ENCODE data around the gene OTOGL. TPM values are rescaled to one million over a fixed set of nuclear protein-coding genes. Genes with fewer than 3 reads are reported as not detected.

The OTOGL gene
- total and polyA plus RNA-seq, 7 donors, result 0.03 to 0.30 (median 0.07) TPM; not detected in 2

DNA sequence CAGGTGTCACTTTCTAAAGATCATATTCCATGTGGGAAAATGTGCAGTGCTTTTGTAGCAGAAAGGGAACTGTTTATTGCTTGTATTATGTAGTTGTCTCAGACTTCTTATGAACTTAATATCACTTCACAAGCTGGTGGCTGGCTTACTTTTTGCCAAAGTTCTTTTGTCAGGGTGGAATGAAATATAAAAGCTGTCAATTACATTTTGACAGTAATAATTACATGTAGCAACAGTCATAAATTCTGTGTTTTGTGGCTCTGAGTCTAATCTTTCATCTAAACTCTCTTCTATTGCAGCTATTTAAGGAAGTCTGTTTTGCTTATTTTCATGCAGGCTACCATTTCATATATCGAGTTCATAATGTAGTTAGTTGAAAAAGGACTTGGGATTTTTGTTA is 106.6 kb downstream of the OTOGL start:
- no peaks in the 10 kb centered on the region for H3K9me3 ChIP-seq
- 6 to 32% (median 23%) methylated on average over 1 of the region's 1 CpG for WGBS, 3 donors
- intact Hi-C loops (cut with DNase I), result no loop called here

DNA sequence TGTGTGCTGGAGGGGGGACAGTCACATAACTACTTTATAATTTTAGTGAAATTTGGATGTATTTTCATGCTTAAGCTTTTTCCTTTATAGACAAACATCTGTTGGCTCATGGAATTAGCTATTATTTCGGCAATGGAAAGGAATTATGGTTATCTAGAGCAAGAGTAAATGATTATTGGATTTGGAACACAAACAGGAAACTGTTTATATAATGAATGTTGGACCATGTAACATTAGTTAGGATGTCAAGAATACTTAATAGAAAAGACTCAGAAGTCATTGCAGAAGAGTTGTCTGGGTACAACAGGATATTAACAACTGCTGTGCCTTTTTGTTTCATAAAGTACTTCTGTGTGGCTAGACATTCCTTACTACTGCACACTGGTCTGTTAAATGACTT is 108.7 kb downstream of the OTOGL start:
- H3K4me1 ChIP-seq, result no peaks in the 10 kb centered on the region
- no peaks in the 10 kb centered on the region for H3K36me3 ChIP-seq (ENCODE audit: insufficient read depth in 1 of 2, low read depth in 1 of 2)
- ATAC-seq (no peak), DNase-seq (no peak)
- no peaks in the 10 kb centered on the region for H3K27me3 ChIP-seq (ENCODE audit: insufficient read depth in 3 of 3, low read length in 2 of 3)
- WGBS, 3 donors, result 40 to 62% (median 54%) methylated on average over 1 of the region's 1 CpG
- intact Hi-C loops (cut with DNase I), result no loop called here
- no peak overlapping the region for H3K4me3 ChIP-seq
- TF ChIP-seq, protein P1, sequence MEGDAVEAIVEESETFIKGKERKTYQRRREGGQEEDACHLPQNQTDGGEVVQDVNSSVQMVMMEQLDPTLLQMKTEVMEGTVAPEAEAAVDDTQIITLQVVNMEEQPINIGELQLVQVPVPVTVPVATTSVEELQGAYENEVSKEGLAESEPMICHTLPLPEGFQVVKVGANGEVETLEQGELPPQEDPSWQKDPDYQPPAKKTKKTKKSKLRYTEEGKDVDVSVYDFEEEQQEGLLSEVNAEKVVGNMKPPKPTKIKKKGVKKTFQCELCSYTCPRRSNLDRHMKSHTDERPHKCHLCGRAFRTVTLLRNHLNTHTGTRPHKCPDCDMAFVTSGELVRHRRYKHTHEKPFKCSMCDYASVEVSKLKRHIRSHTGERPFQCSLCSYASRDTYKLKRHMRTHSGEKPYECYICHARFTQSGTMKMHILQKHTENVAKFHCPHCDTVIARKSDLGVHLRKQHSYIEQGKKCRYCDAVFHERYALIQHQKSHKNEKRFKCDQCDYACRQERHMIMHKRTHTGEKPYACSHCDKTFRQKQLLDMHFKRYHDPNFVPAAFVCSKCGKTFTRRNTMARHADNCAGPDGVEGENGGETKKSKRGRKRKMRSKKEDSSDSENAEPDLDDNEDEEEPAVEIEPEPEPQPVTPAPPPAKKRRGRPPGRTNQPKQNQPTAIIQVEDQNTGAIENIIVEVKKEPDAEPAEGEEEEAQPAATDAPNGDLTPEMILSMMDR (IDR thresholded peaks at IDR 0.05), result no peak
- H3K27ac ChIP-seq, result no peak overlapping the region
- no peaks in the 10 kb centered on the region for H3K9me3 ChIP-seq

More for the DNA sequence above, 106.6 kb downstream of the OTOGL start:
- H3K36me3 ChIP-seq (ENCODE audit: insufficient read depth in 1 of 2, low read depth in 1 of 2), result no peaks in the 10 kb centered on the region
- ATAC-seq (no peak), DNase-seq (no peak)
- no peak overlapping the region for H3K27ac ChIP-seq
- TF ChIP-seq, protein P1 (IDR thresholded peaks at IDR 0.05), result no peak
- no peaks in the 10 kb centered on the region for H3K4me1 ChIP-seq
- no peaks in the 10 kb centered on the region for H3K27me3 ChIP-seq (ENCODE audit: insufficient read depth in 3 of 3, low read length in 2 of 3)
- no peak overlapping the region for H3K4me3 ChIP-seq

DNA sequence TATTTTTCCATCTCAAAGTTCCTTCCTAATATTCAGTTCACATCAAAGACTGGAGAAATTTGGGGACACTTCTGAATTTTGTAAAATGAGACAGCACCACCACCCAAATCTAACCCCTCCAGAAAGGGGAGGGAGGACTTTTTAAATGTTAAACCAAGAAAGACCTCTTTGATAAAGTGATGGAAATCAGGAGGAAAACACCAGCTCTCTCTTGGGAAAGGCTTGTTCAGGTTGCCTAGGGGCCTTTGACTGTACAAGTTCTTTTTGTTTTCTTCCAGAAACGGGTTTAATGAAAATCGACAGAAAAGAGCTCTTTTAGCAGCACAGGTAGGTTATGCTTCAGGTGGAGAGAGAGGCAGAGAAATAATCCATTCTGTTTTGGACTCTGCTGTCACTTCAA is 112.3 kb downstream of the OTOGL start:
- DNase-seq (no peak), ATAC-seq (no peak)
- intact Hi-C loops (cut with DNase I), result no loop called here
- Histone ChIP-seq H3K4me1 (no peaks in the 10 kb centered on the region), H3K27ac (no peak overlapping the region), H3K27me3 (ENCODE audit: insufficient read depth in 3 of 3, low read length in 2 of 3) (no peaks in the 10 kb centered on the region), H3K9me3 (no peaks in the 10 kb centered on the region), H3K36me3 (ENCODE audit: insufficient read depth in 1 of 2, low read depth in 1 of 2) (no peaks in the 10 kb centered on the region), H3K4me3 (no peak overlapping the region)
- 75 to 86% (median 85%) methylated on average over 2 of the region's 2 CpGs for WGBS, 3 donors
- TF ChIP-seq, protein P1 (IDR thresholded peaks at IDR 0.05), result no peak

DNA sequence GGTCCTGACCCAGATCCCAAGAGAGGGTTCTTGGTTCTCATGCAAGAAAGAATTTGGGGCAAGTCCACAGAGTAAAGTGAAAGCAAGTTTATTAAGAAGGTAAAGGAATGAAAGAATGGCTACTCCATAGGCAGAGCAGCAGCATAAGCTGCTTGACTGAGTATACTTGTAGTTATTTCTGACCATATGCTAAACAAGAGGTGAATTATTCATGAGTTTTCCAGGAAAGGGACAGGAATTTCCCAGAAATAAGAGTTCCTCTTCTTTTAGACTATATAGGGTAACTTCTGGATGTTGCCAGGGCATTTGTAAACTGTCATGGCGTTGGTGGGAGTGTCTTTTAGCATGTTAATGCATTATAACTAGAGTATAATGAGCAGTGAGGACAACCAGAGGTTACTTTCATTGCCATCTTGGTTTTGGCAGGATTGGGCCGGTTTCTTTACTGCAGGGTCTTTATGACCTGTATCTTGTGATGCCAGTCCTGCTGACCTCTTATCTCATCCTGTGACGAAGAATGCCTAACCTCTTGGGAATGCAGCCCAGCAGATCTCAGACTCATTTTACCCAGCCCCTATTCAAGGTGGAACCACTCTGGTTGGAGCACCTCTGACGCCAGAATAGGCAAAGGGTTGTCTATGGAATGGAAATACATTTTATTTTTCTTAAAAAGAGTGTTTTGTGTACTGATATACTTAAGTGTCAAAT is 113.8 kb downstream of the OTOGL start:
- ATAC-seq, result no peak
- H3K9me3 ChIP-seq, result no peaks in the 10 kb centered on the region
- no peaks in the 10 kb centered on the region for H3K27me3 ChIP-seq (ENCODE audit: insufficient read depth in 3 of 3, low read length in 2 of 3)
- H3K4me3 ChIP-seq, result no peak overlapping the region
- H3K36me3 ChIP-seq (ENCODE audit: insufficient read depth in 1 of 2, low read depth in 1 of 2), result no peaks in the 10 kb centered on the region
- 80 to 92% (median 86%) methylated on average over 4 of the region's 4 CpGs for WGBS, 3 donors
- TF ChIP-seq, protein P1 (IDR thresholded peaks at IDR 0.05), result no peak
- no peaks in the 10 kb centered on the region for H3K4me1 ChIP-seq
- DNase-seq, result no peak
- intact Hi-C loops (cut with DNase I), result no loop called here
- no peak overlapping the region for H3K27ac ChIP-seq

DNA sequence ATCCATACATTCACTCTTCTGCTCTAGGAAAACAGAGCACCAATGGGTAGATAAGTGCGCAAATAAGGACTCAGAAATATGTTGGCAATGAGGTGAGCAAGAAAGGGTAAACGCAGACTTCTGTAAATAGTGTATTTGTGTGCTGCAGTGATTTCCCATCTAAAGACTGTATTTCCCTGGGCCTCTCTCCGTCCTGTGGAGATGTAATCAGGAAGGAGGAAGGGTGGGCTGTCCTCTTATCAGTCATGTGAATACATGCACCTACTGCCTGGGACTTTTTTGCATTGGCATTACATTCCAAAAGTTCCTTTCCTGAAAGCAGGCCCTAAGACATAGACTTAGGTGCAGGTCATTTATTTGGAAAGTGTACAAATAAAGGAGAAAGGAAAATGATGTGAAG is 114.5 kb downstream of the OTOGL start:
- no peak for DNase-seq
- WGBS, 3 donors, result 56 to 90% (median 80%) methylated on average over 3 of the region's 3 CpGs
- Histone ChIP-seq H3K4me3 (no peak overlapping the region), H3K4me1 (no peaks in the 10 kb centered on the region), H3K9me3 (no peaks in the 10 kb centered on the region), H3K27ac (no peak overlapping the region), H3K27me3 (ENCODE audit: insufficient read depth in 3 of 3, low read length in 2 of 3) (no peaks in the 10 kb centered on the region), H3K36me3 (ENCODE audit: insufficient read depth in 1 of 2, low read depth in 1 of 2) (no peaks in the 10 kb centered on the region)
- intact Hi-C loops (cut with DNase I), result no loop called here
- no peak for ATAC-seq
- TF ChIP-seq, protein P1 (IDR thresholded peaks at IDR 0.05), result no peak

Measured in psoas muscle (tissue), 8 donors.